Measurements from ENCODE around the gene ITPRIPL1. TPM values are rescaled to one million over a fixed set of nuclear protein-coding genes. Genes with fewer than 3 reads are reported as not detected.

ITPRIPL1 gene
- total RNA-seq, 2 experiments from 2014 or later = 32.8 to 35.9 TPM

- H3K9me3 Mint-ChIP-seq = no peaks in the 10 kb centered on the region
- no peak for DNase-seq
- H3K36me3 Mint-ChIP-seq = peaks cover 30% of the 10 kb centered on the region
- POLR2A ChIA-PET = interaction anchor here (2.4 to 10.2 kb wide), 3 partner anchors 8 to 21 kb away, joined by 13 to 169 read pairs (median 96); partner anchors contain the start of genes NCAPH and SNRNP200
- peaks cover 45% of the 10 kb centered on the region for H3K4me1 Mint-ChIP-seq
- peak overlapping the region; percentile 89 for H3K27ac Mint-ChIP-seq
- H3K4me3 Mint-ChIP-seq = peak overlapping the region; percentile 91
- ATAC-seq (ENCODE audit: low read depth) = no peak
- H3K27me3 Mint-ChIP-seq = no peaks in the 10 kb centered on the region
These were observed 1.4 kb downstream of the ITPRIPL1 start for GRCh38 chr2:96326564-96326963.

- POLR2A ChIA-PET = interaction anchor here (2.4 to 10.2 kb wide), 3 partner anchors 8 to 22 kb away, joined by 13 to 169 read pairs (median 96); partner anchors contain the start of genes NCAPH and SNRNP200
- peaks cover 43% of the 10 kb centered on the region for H3K4me1 Mint-ChIP-seq
These were observed 2.1 kb downstream of the ITPRIPL1 start for GRCh38 chr2:96326990-96327820.

GRCh38 chr2:96329456-96329855 is 4.3 kb downstream of the ITPRIPL1 start:
- peaks cover 30% of the 10 kb centered on the region for H3K36me3 Mint-ChIP-seq
- no peaks in the 10 kb centered on the region for H3K27me3 Mint-ChIP-seq
- H3K27ac Mint-ChIP-seq = no peak overlapping the region
- no peaks in the 10 kb centered on the region for H3K9me3 Mint-ChIP-seq
- peaks cover 42% of the 10 kb centered on the region for H3K4me1 Mint-ChIP-seq
- H3K4me3 Mint-ChIP-seq = no peak overlapping the region
- DNase-seq = no peak
- POLR2A ChIA-PET = interaction anchor here (1.2 to 2.5 kb wide), 2 partner anchors 8 to 24 kb away, joined by 4 to 7 read pairs; partner anchors contain the start of gene SNRNP200
- no peak for ATAC-seq (ENCODE audit: low read depth)

More at GRCh38 chr2:96326990-96327820, 2.1 kb downstream of the ITPRIPL1 start:
- ATAC-seq (ENCODE audit: low read depth) (no peak), DNase-seq (no peak)
- H3K36me3 Mint-ChIP-seq = peaks cover 30% of the 10 kb centered on the region
- H3K9me3 Mint-ChIP-seq = no peaks in the 10 kb centered on the region
- H3K27ac Mint-ChIP-seq = peak overlapping the region; percentile 89
- peak overlapping the region; percentile 39 for H3K4me3 Mint-ChIP-seq
- no peaks in the 10 kb centered on the region for H3K27me3 Mint-ChIP-seq

GRCh38 chr2:96329874-96330273 is 4.8 kb downstream of the ITPRIPL1 start:
- no peak for ATAC-seq (ENCODE audit: low read depth)
- POLR2A ChIA-PET = interaction anchor here (0.6 to 2.5 kb wide), 3 partner anchors 8 to 184 kb away, joined by 3 to 7 read pairs (median 4); partner anchors contain the start of gene SNRNP200
- no peak for DNase-seq
- Mint-ChIP-seq H3K9me3 (no peaks in the 10 kb centered on the region), H3K27ac (no peak overlapping the region), H3K4me1 (peaks cover 42% of the 10 kb centered on the region), H3K36me3 (peaks cover 30% of the 10 kb centered on the region), H3K27me3 (no peaks in the 10 kb centered on the region), H3K4me3 (no peak overlapping the region)

- Mint-ChIP-seq H3K27me3 (no peaks in the 10 kb centered on the region), H3K36me3 (peaks cover 30% of the 10 kb centered on the region), H3K4me1 (peaks cover 45% of the 10 kb centered on the region), H3K4me3 (no peak overlapping the region), H3K9me3 (no peaks in the 10 kb centered on the region), H3K27ac (no peak overlapping the region)
- ATAC-seq (ENCODE audit: low read depth) = no peak
- DNase-seq = no peak
- POLR2A ChIA-PET = interaction anchor here (0.6 to 2.5 kb wide), 3 partner anchors 9 to 185 kb away, joined by 3 to 7 read pairs (median 4); partner anchors contain the start of gene SNRNP200
These were observed 5.3 kb downstream of the ITPRIPL1 start for GRCh38 chr2:96330407-96330806.

- Mint-ChIP-seq H3K36me3 (peaks cover 20% of the 10 kb centered on the region), H3K27ac (peak overlapping the region; percentile 78), H3K9me3 (no peaks in the 10 kb centered on the region), H3K4me3 (peak overlapping the region; percentile 92), H3K4me1 (peaks cover 41% of the 10 kb centered on the region), H3K27me3 (no peaks in the 10 kb centered on the region)
- DNase-seq (no peak), ATAC-seq (ENCODE audit: low read depth) (no peak)
- POLR2A ChIA-PET = interaction anchor here (4.1 to 6.3 kb wide), 2 partner anchors 11 to 28 kb away, joined by 49 to 169 read pairs; partner anchors contain the start of genes ITPRIPL1 and SNRNP200
These were observed 8.6 kb downstream of the ITPRIPL1 start for GRCh38 chr2:96333708-96334107.

- Mint-ChIP-seq H3K9me3 (no peaks in the 10 kb centered on the region), H3K27me3 (no peaks in the 10 kb centered on the region), H3K36me3 (peaks cover 24% of the 10 kb centered on the region), H3K4me1 (peaks cover 49% of the 10 kb centered on the region), H3K4me3 (peak overlapping the region; percentile 92), H3K27ac (peak overlapping the region; percentile 78)
- POLR2A ChIA-PET = interaction anchor here (0.9 to 6.3 kb wide), 13 partner anchors 9 to 192 kb away, joined by 3 to 169 read pairs (median 6); partner anchors contain the start of genes ITPRIPL1, SNRNP200 and STARD7
- DNase-seq (no peak), ATAC-seq (ENCODE audit: low read depth) (no peak)
These were observed 11.1 kb downstream of the ITPRIPL1 start for GRCh38 chr2:96336104-96336775.

- Mint-ChIP-seq H3K4me3 (peak overlapping the region; percentile 92), H3K27me3 (no peaks in the 10 kb centered on the region), H3K36me3 (peaks cover 26% of the 10 kb centered on the region), H3K27ac (peak overlapping the region; percentile 78), H3K9me3 (no peaks in the 10 kb centered on the region), H3K4me1 (peaks cover 50% of the 10 kb centered on the region)
- ATAC-seq (ENCODE audit: low read depth) = no peak
- DNase-seq = no peak
- POLR2A ChIA-PET = interaction anchor here (1.8 to 6.3 kb wide), 5 partner anchors 9 to 191 kb away, joined by 4 to 169 read pairs (median 17); partner anchors contain the start of genes ITPRIPL1 and SNRNP200
These were observed 11.8 kb downstream of the ITPRIPL1 start for GRCh38 chr2:96336873-96337272.

GRCh38 chr2:96340493-96341414 is 15.6 kb downstream of the ITPRIPL1 start:
- Mint-ChIP-seq H3K27ac (peak overlapping the region; percentile 19), H3K36me3 (peaks cover 51% of the 10 kb centered on the region)

GRCh38 chr2:96341641-96342040 is 16.5 kb downstream of the ITPRIPL1 start:
- POLR2A ChIA-PET = interaction anchor here (0.6 kb wide), 1 partner anchor 22 kb away, joined by 3 read pairs; no protein-coding TSS in a partner anchor
- Mint-ChIP-seq H3K27me3 (no peaks in the 10 kb centered on the region), H3K4me3 (no peak overlapping the region), H3K36me3 (peaks cover 54% of the 10 kb centered on the region), H3K9me3 (no peaks in the 10 kb centered on the region), H3K4me1 (peaks cover 33% of the 10 kb centered on the region), H3K27ac (no peak overlapping the region)
- DNase-seq (no peak), ATAC-seq (ENCODE audit: low read depth) (no peak)

More at GRCh38 chr2:96340493-96341414, 15.6 kb downstream of the ITPRIPL1 start:
- Mint-ChIP-seq H3K4me1 (peaks cover 40% of the 10 kb centered on the region), H3K4me3 (peak overlapping the region; percentile 2), H3K27me3 (no peaks in the 10 kb centered on the region), H3K9me3 (no peaks in the 10 kb centered on the region)
- POLR2A ChIA-PET = interaction anchor here (0.6 to 1.2 kb wide), 3 partner anchors 15 to 159 kb away, joined by 3 to 7 read pairs (median 5); partner anchors contain the start of gene ITPRIPL1
- DNase-seq = no peak
- no peak for ATAC-seq (ENCODE audit: low read depth)

GRCh38 chr2:96342085-96342484 is 17.0 kb downstream of the ITPRIPL1 start:
- peaks cover 33% of the 10 kb centered on the region for H3K4me1 Mint-ChIP-seq
- no peaks in the 10 kb centered on the region for H3K27me3 Mint-ChIP-seq
- H3K36me3 Mint-ChIP-seq = peaks cover 55% of the 10 kb centered on the region
- ATAC-seq (ENCODE audit: low read depth) (peak; percentile 37), DNase-seq (no peak)
- no peaks in the 10 kb centered on the region for H3K9me3 Mint-ChIP-seq
- H3K27ac Mint-ChIP-seq = peak overlapping the region; percentile 19
- POLR2A ChIA-PET = no interaction called here
- H3K4me3 Mint-ChIP-seq = no peak overlapping the region

GRCh38 chr2:96344011-96344410 is 18.9 kb downstream of the ITPRIPL1 start:
- peaks cover 22% of the 10 kb centered on the region for H3K4me1 Mint-ChIP-seq
- peak overlapping the region; percentile 7 for H3K27ac Mint-ChIP-seq
- POLR2A ChIA-PET = interaction anchor here (1.2 to 2.7 kb wide), 3 partner anchors 8 to 39 kb away, joined by 3 to 12 read pairs (median 7); partner anchors contain the start of genes ITPRIPL1 and NCAPH
- H3K9me3 Mint-ChIP-seq = no peaks in the 10 kb centered on the region
- H3K36me3 Mint-ChIP-seq = peaks cover 59% of the 10 kb centered on the region
- ATAC-seq (ENCODE audit: low read depth) (peak; percentile 60), DNase-seq (no peak)
- H3K27me3 Mint-ChIP-seq = no peaks in the 10 kb centered on the region
- H3K4me3 Mint-ChIP-seq = no peak overlapping the region
